GM15510 (cell line): ENCODE results near the gene PDHX.

ENCODE experiments used
- POLR2A ChIP-seq: IDR thresholded peaks from 3 replicates; pipeline ENCODE4 v1.6.1; 2011; ENCODE audit warnings: borderline replicate concordance; ENCODE audit not compliant: insufficient read length; ENCODE audit errors: extremely low read depth

Gene PDHX

GRCh38 chr11:34964610-34965331 lies 48.4 kb downstream of the PDHX start:
- no peak for TF ChIP-seq POLR2A

- TF ChIP-seq POLR2A, result no peak
These were observed 52.4 kb downstream of the PDHX start for GRCh38 chr11:34968862-34969261.

DNA sequence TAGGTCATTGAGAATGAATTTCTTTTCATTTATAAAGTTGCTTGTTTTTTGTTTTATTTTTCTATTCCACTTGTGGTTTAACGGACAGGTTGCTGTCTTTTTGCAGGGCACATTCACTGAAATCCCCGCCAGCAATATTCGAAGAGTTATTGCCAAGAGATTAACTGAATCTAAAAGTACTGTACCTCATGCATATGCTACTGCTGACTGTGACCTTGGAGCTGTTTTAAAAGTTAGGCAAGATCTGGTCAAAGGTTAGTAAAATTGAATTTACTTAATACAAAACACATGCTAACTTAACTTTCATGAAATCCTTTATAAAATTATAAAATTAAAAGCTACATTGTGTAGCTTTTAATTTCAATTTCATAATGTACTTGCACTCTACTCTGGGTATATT lies 53.6 kb downstream of the PDHX start:
- TF ChIP-seq POLR2A, result no peak

DNA sequence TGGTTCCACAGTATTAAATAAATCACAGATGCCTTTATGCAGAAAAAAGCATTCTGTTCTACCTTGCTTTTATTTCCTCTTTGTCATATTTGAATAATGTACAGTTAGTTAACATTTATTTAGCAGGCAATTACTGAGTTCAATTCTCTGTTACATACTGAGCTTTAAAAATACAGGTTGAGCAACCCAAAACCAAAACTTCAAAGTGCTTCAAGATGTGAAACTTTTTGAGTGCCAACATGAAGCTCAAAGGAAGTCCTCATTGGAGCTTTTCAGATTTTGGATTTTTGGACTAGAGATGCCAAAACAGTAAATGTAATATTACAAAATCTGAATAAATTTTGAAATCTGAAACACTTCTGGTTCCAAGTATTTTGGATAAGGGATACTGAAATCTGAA lies 54.1 kb downstream of the PDHX start:
- no peak for TF ChIP-seq POLR2A

GRCh38 chr11:34971928-34972327 lies 55.5 kb downstream of the PDHX start:
- TF ChIP-seq POLR2A, result no peak

- TF ChIP-seq POLR2A, result no peak
These were observed 55.9 kb downstream of the PDHX start for GRCh38 chr11:34972366-34972765.

GRCh38 chr11:34972892-34973291 lies 56.5 kb downstream of the PDHX start:
- no peak for TF ChIP-seq POLR2A

DNA sequence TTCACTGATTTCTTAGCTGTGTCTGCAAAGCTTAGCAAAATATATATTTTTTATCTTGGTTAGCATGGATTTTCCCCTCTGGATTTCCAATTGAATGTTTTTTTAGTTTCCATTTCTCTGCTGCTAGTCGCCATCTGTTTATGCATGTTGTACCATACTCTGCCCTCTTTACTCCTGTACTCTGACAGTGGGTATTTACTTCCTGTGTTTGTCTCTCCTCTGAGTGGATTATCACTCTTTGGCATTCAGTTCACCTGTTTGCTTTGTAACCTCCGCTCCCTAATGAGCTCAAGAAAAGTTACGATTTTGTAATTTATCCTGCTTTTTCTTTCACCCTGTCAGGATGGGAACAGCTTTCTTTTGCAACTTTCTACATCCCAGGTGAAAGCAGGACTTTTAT lies 59.1 kb downstream of the PDHX start:
- no peak for TF ChIP-seq POLR2A

DNA sequence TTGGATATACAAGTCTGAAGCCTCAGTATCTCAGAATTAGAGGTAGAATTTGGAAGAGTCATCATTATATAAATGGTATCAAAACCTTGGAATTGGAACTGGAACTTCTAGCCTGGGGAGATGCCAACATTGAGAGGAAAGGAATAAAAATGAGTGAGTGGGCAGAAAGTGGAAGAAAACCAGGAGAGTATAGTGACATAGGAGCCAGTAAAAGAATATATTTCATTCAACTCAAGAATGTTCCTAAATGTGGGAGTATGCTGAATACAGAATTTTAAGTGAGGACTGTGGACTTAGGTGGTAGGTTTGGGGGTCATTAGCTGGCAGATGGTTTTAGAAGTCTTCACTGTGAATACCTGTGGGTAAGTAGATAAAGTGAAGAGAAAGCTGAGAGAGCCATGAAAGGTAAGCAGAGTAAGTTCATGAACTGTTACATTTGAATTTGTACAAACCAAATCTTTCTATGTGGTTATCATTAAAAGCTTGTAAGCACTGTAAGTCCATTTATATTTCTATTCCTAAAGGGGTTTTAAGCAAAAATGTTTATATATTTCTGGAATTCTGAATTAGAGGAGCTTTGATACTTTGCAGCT lies 60.2 kb downstream of the PDHX start:
- TF ChIP-seq POLR2A, result no peak

DNA sequence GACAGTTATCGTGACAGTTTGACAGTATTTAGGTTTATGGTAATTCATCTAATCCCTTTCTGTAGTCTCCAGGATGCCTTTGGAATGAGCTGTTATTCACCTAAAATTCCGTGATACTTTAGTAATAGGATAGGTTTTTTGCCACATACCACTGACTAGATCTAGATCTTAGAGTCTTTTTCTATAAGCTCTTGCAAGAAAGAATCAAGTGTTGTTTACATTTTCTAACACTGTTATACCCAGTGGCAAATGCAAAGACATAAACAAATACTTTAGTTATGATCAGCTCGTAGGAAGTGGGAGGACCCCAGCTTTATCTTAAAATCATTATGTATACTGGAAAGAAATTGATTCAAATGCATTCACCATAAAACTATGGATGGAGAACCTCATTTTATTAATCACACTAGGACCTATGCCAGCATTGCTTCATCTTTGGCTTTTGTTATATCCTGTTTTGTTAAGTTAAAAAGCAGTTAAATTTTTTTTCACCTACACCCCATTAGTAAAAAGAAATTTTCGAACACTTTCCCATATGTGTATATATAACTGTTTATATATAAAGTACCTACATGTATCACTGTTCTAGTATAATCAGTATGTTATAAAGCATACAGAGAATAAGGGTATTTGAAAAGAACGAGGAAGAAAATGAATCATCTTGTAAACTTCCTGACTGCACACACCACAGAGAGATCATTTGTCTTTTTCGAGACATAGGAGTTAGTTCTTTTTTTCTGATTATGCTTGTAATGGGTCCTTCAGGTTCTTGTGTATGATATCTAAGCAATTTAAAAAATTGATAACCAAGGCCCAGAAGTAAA lies 60.9 kb downstream of the PDHX start:
- TF ChIP-seq POLR2A, result no peak

GRCh38 chr11:34978236-34979191 lies 62.1 kb downstream of the PDHX start:
- no peak for TF ChIP-seq POLR2A

GRCh38 chr11:34984514-34984913 lies 68.1 kb downstream of the PDHX start:
- no peak for TF ChIP-seq POLR2A

GRCh38 chr11:34986883-34987520 lies 70.6 kb downstream of the PDHX start:
- no peak for TF ChIP-seq POLR2A

GRCh38 chr11:34987617-34988016 lies 71.2 kb downstream of the PDHX start:
- TF ChIP-seq POLR2A, result no peak
